OCI-LY7 (cell line): Measurements from ENCODE around the gene TNFRSF1B.

ENCODE experiments used
- CTCF ChIP-seq: fragments of 200-600 bp; sonication (generic); conservative IDR thresholded peaks from 2 replicates; pipeline ENCODE4 v1.5.1; 2014; ENCODE audit warnings: mild to moderate bottlenecking, antibody characterized with exemption, low read length, moderate library complexity, mixed read lengths
- EZH2phosphoT487 ChIP-seq: fragments of 200-600 bp; sonication (generic); IDR thresholded peaks from 2 replicates; pipeline ENCODE4 v1.6.1; 2018; ENCODE audit warnings: low read depth, borderline replicate concordance, mild to moderate bottlenecking, mixed run types, antibody characterized with exemption, low read length, moderate library complexity, mixed read lengths

GRCh38 chr1:12146343-12147112 is 20.3 kb upstream of the TNFRSF1B start:
- TF ChIP-seq CTCF: no peak
- TF ChIP-seq EZH2phosphoT487: no peak
